Measurements from ENCODE around the gene RPL13A.

The RPL13A gene

GRCh38 chr19:49520705-49521319 lies 33.4 kb downstream of the RPL13A start (continued):
- TF ChIP-seq TCF4 (CRISPR knock-in tag; IDR thresholded peaks at IDR 0.05; ENCODE audit: borderline replicate concordance): no peak
- no peak for TF ChIP-seq ZFP30 (CRISPR knock-in tag; IDR thresholded peaks at IDR 0.05)
- no peak for TF ChIP-seq GLIS3 (CRISPR knock-in tag; IDR thresholded peaks at IDR 0.05)
- TF ChIP-seq TOX (CRISPR knock-in tag; IDR thresholded peaks at IDR 0.05; ENCODE audit: borderline replicate concordance): no peak
- no peak for TF ChIP-seq ARNTL (CRISPR knock-in tag; IDR thresholded peaks at IDR 0.05; ENCODE audit: borderline replicate concordance, low read depth)
- TF ChIP-seq CREB5 (CRISPR knock-in tag; IDR thresholded peaks at IDR 0.05; ENCODE audit: low read depth): no peak

GRCh38 chr19:49524812-49525455 lies 37.5 kb downstream of the RPL13A start:
- no peak for ATAC-seq
- TF ChIP-seq GLIS3 (CRISPR knock-in tag; IDR thresholded peaks at IDR 0.05) (no peak), OSR1 (CRISPR knock-in tag; IDR thresholded peaks at IDR 0.05) (no peak)

- TF ChIP-seq SNAI2 (CRISPR knock-in tag; IDR thresholded peaks at IDR 0.05): no peak
- ATAC-seq: no peak
Observed at GRCh38 chr19:49528211-49528771, 40.9 kb downstream of the RPL13A start.

- TF ChIP-seq SNAI2 (CRISPR knock-in tag; IDR thresholded peaks at IDR 0.05) (no peak), CREB5 (CRISPR knock-in tag; IDR thresholded peaks at IDR 0.05; ENCODE audit: low read depth) (no peak), ISL1 (CRISPR knock-in tag; IDR thresholded peaks at IDR 0.05) (no peak), POU6F1 (CRISPR knock-in tag; IDR thresholded peaks at IDR 0.05; ENCODE audit: borderline replicate concordance, low read depth) (no peak), GLIS3 (CRISPR knock-in tag; IDR thresholded peaks at IDR 0.05) (no peak), ZNF70 (CRISPR knock-in tag; IDR thresholded peaks at IDR 0.05) (no peak), RARB (CRISPR knock-in tag; IDR thresholded peaks at IDR 0.05) (no peak), CSRNP3 (CRISPR knock-in tag; IDR thresholded peaks at IDR 0.05) (no peak), TCF4 (CRISPR knock-in tag; IDR thresholded peaks at IDR 0.05; ENCODE audit: borderline replicate concordance) (no peak), ZC3H10 (CRISPR knock-in tag; IDR thresholded peaks at IDR 0.05) (no peak), CSDC2 (CRISPR knock-in tag; IDR thresholded peaks at IDR 0.05) (no peak), OSR1 (CRISPR knock-in tag; IDR thresholded peaks at IDR 0.05) (no peak), ZNF8 (CRISPR knock-in tag; IDR thresholded peaks at IDR 0.05) (no peak), BACH2 (CRISPR knock-in tag; IDR thresholded peaks at IDR 0.05; ENCODE audit: borderline replicate concordance) (no peak), PATZ1 (CRISPR knock-in tag; IDR thresholded peaks at IDR 0.05; ENCODE audit: borderline replicate concordance) (no peak), PPARA (CRISPR knock-in tag; IDR thresholded peaks at IDR 0.05; ENCODE audit: borderline replicate concordance) (no peak), TOX (CRISPR knock-in tag; IDR thresholded peaks at IDR 0.05; ENCODE audit: borderline replicate concordance) (no peak), TSHZ2 (CRISPR knock-in tag; IDR thresholded peaks at IDR 0.05) (no peak), ARNTL (CRISPR knock-in tag; IDR thresholded peaks at IDR 0.05; ENCODE audit: borderline replicate concordance, low read depth) (no peak)
- ATAC-seq: no peak
Observed at GRCh38 chr19:49530708-49531107, 43.3 kb downstream of the RPL13A start.

All from SK-N-SH treated with all-trans-retinoic acid at 6 μM for 48 hours (cell line).